HG03039 (cell line): ENCODE data around the gene SOBP.
"Not testable (repeated sequence)": the region's sequence is repeated elsewhere in the genome, so short reads cannot be mapped to it uniquely, and the experiment has no call there.

Source experiments
- ATAC-seq: cut with Tn5 transposase; IDR thresholded peaks from one replicate; pipeline ENCODE4 v1.9.1; 2021; ENCODE audit warnings: mild to moderate bottlenecking, moderate library complexity; ENCODE audit not compliant: unreplicated experiment

Gene SOBP

DNA sequence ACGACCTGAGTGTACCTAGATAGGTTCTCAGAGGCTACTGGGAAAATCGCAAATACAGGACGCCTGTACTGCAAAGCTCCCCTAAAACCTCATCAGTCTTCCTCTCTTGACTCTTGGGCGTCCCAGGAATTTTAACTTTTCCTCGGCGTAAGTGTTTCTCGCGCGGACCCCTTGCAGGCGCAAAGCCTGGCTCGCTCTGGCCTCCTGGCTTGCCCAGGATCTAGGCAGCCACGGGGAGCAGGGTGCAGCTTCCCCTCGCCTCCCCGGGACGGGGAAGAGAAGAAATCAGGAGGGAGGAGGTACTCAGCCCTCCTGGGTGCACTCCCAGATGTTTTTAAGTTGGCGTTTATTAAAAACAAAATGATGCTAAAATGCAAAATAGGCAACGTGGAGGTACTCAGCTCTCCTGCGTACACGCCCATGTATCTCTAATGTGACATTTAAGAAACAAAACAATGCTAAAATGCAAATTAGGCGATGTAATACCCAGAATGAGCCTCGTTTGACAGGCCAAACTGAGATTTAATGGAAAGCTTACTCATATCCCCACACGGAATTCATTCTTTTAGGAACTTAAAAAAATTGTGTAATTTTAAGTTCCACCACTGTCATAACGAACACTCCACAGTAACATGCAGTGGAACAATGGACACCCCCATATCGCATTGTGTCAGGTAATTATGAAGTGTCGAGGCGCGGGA is 1.6 kb upstream of the SOBP start:
- ATAC-seq, result no peak

DNA sequence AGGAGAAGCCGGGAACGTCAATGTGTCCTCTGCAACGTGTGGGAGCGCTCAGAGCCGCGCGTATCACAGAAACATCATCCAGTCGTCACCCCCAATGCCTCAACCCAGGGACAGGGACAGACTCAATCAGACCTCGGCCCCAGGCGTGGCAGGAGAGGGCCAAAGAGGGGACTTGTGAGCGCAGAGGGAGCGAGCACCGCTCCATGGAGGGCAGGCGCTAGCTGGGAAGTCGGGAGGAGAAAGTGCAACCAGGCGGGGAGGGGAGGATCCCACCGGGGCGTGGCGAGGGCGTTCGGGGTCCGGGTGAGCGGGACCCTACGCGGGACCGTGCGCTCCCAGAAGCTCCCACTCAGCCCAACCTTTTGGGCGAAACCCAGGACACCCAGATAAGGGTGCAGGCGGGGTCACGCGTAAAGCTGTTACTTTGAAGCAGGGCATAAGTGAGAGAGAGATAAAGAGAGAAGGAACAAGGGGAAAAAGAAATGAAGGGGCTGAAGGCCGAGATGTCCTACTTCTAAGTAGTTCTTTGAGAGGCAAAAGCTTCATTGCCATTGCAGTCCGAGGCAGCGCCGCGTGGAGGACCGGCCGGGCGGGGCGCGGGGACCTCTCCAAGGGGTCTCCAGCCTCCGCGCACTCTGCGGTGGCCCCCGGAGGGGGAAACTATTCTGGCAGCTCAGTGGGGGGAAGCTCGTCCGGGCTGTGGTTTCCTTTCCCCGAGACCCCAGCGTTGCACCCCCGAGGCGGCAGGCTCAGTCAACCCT is 862 bp upstream of the SOBP start:
- ATAC-seq, result no peak

DNA sequence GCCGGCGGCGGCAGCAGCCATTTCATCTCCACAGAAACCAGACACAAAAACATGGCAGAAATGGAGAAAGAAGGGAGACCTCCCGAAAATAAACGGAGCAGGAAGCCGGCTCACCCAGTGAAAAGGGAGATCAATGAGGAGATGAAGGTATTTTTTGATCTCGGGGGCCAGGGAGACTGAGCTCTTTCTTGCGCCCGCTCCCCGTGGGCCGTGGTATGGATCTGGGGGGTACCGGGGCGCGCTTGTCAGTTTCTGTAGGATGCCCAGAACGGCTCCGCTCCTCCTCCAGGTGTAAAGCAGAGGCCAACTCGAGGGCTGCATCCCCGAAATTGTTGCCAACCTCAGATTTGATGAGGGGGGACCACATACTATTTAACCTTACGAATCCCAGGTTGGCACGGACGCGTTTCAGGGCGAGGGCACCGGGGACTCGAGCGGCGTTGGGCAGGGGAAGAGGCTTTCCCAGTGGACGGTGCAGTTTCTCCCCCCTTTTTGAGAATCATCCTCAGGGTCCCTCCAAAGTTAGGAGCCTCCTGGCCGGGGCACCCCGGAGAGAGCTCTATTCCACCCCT is 735 bp downstream of the SOBP start:
- no peak for ATAC-seq

DNA sequence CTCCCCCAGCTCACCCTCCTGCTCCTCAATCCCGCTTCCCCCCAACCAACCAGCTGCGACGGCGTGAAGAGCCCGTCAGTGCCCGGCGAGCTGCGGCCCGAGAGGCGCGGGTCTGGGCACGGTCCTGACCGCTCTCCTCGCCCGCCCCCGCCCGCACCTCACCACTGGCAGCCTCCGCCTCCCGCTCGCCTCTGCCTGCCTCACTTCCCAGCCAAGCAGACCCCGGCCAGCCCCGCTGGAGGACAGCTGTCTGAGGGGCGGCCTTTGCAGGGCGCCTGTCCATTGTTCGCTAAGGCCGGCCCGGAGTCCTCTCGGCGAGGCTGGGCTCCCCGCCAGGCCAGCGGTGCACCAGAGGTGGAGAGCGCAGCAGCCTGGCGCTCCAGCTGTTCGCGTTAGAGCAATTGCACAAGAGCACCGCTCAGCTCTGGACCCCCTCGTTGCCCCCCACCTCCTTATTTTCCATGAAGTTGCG is 1.3 kb downstream of the SOBP start:
- no peak for ATAC-seq

DNA sequence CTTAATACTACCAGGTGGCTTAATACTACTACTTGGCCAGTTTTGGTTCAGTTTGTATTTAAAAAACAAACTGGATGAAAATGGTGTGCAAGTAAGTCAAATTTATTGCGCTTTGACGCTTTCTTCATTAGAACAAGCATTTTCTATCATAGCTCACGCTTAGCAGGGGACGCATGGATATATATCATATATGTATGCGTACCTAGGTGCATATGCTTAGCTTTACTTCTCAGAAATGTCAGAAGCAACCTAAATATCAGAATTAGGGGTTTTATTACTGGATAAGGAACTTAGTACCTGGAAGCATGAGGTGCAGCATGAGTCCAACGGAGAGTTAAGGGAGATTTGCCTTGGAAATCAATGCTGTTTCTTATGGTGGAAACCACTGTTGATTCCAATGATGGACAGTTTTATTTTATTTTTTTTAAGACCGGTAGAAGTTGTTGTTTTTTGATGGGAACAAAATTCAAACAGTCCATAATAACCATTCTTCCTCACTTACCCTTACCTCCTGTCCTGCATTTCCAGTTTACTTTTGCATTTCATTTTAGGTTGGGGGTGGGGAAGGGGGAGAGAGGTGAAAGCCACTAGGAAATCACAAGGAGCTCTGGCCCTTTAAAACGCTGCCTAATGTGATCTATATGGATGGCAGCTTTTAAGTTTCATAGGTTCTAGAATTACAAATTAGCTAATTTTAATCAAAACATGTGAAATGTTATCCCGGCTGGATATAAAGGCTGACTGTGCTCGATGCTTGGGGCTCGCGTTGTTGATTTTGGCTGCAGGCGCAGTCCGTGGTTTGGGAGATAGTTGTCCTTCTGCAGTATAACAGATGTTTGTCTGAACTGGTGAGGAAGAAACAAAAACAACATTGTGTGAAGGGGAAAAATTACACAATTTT is 2.1 kb downstream of the SOBP start:
- no peak for ATAC-seq

DNA sequence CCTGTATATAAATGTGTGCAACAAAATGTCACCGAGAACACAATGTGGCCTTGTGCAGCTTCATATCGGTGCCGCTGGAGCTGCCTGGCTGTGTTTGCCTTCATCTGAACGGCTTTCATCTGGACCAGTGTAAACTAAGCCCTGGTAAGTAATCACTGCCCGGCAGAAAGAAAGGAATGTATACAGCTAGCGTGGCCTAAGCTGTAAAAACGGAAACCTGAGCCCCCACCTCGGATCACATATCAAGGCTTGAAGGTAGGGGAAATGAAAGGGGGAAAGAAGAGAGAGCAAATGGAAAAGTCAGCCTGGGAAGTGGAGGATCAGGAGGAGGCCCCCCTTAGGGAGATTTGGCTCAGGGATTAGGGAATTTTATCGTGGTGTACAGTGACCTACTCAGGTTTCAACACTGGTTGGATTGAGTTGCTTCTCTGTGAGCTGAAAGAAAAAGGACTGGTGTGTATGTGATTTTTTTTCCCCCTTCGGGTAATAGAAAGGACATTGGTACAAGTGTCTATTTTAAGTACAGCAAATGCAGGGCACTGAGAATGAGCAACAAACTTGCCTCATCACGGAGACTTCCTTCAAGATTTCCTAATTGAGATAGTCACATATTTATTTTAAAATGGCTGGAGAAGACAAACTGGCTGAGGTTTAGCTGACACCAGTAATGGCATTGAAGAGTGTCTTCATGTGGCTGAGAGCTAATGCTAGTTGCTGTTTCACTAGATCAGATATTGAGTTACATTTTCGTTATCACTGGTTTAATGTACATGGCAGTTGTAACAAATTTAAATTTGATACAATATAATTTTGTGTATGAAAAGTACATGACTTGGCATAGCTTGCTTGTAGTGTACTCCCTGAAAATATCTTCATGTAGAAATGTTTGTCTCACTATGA is 3.5 kb downstream of the SOBP start:
- no peak for ATAC-seq

DNA sequence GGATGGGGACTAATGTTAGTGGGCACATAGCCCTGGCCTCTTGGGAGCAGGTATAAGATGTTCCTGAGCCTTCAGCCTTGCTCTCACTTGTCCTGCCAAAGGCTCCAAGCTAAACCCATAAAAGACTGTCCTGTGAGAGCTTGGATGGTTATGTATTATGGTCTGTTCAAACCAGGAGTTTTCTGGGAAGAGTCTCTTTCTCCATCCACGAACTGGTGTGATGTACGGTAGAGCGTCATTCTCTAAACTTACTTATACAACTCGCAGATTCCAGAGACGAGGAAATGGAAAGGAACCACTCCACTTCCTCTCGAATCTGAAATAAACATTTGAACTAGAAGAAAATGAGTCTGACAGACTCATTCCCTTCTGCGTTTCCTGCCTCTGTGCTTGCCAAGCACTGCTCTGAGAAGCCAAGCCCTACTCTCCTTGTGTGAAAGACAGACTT is 5.3 kb downstream of the SOBP start:
- no peak for ATAC-seq

DNA sequence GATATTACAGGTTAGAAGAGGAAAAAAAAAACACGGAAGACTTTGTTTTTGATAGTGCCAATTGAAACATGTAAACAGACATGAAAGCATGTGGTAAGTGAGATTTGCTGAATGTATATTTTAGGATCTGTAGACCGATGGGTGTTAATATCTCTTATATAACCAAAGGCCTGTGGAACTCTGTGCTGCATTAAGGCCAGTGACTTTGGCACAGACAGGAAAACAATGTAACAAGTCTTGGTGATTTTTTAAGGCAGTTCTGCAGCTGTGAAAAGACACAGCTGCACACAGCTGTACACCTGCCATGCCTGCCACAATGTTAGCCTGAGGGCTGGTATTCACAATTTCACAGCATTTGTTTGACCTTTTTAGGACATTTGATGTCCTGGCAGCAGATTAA is 6.1 kb downstream of the SOBP start:
- no peak for ATAC-seq

DNA sequence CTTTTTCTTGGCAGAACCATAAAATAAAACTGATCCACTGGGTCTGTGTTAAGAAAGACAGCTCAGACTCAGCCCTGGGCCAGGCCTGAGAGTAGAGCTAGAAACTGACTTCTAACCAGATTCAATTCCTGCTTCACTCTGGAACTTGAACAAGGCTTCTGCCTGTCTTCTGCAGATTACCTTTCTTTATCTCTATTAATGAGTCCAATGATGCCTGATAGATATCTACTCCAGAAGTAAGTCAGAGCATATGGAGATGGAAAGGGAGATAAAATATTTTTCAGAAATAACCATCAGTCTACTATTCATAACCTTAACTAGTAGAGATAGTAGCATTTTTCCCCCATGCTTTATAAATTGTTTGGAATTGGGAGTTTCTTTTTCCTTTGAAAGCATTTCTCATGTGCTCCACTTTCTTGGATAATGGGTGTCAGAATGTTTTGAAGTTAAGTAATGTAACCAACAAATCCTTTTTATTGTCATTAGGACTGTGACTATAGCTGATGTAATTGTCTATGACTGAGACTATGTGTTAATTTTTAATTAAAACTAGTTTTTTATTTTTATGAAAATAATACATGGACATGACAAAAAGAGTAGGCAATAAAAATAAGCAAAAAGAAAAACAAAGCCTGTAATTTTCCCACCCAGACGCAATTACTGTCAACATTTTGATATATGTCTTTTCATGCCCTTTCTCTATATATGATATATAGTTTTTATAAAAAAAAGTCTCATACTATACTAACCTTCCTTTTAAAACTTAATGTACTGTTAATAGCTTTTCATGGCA is 7.2 kb downstream of the SOBP start:
- no peak for ATAC-seq

DNA sequence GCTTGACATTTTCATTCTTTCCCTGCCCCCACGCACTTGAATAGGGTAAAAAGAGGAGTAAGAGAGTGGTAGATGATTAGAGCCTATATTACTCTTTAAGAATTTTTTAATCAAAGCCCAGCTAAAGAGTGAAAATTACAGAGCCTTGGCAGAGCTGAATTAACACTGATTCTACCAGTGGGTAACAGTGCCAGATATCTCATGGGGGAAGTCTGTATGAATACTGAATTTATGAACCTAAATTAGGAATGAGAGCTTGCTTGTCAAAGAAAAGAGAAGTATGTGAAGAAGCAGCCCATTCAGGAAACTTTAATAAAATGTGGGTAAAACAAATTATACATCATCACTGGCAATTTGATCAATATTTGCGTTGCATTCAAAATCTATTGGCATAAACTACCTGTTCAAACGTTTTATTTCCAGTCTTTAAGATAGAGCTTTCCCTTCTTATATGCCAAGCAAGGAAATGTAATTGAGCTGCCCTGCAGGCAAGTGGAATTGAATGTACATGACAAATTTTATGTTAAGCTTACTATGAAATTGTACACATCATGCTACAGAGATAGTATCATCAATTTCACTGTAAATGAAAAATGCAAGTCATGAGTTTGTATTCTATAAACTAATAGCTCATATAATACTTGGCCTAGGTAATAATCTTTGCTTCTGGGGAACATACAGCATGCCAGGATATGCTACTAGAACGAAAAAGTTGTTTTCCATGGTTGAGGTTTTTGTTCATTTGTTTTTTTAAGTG is 14.5 kb downstream of the SOBP start:
- no peak for ATAC-seq

DNA sequence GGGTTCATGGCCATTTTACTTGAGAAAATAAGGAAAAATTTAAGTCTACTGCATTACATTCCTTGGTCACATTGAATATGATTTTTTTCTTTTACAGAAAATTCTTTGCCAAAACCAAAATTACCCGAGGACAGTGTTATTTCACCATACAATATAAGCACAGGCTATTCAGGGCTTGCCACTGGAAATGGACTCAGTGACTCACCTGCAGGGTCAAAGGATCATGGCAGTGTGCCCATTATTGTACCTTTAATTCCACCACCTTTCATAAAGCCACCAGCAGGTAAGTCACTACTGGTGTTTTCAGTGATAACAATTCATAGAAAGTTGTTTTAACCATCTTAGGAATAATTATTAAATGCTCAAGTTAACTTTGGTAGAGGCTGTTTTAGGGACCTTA is 16.2 kb downstream of the SOBP start:
- no peak for ATAC-seq

DNA sequence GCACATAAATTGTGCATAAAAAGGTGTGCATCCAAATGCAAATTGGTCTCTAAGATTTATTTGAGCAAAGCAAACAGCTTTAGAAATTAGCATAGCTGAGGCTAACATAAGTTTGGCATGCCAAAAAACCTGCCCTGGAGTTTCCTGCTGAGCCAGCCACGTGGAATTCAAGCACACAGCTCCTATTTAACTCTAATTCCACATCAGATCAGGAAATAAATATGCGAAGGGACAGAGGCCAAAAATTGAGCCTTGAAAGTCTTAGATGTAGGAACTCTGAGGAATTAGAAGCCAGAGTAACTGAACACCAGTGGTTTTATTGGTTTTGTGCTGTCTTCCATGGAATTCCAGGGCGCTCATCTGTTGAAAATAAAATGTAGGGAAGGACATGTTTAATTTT is 19.6 kb downstream of the SOBP start:
- no peak for ATAC-seq

DNA sequence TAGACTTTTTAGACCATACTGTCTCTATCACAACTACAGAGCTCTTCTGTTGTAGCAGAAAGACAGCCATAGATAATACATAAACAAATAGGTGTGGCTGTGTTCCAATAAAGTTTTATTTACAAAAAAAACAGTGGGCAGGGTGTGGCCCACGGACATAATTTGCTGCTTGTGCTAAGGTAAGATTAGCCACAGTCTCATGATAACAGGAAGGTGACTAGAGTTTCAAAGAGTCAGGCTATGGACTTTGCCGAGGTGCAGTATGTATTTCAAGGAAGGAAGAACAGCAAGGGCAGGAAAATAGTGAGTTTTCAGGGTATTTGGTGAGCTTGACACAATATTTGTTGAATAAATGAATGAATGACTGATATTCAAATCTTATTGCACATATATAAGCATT is 20.2 kb downstream of the SOBP start:
- no peak for ATAC-seq

DNA sequence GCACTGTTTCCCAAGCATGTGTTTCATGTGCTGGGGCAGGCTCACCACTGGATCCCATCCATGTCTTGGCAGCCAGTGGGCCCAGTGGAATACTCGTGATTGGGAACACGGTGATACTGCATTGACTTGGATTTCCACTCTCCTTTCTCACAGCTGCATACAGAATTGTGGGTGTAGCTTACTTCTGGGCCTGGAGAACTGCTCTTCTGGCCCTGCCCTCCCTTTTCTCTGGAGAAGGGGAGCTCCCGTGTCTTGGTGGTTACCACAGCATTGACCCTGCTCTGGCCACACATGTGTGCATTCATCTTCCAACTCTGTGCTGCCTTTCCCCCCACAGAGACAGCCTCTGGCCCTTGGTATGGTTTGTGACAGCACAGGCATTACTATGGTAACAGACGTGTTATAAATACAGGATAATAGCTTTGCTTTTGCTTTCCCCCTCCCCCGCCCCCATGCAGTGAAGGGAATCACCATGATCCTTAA is 21.6 kb downstream of the SOBP start:
- no peak for ATAC-seq

DNA sequence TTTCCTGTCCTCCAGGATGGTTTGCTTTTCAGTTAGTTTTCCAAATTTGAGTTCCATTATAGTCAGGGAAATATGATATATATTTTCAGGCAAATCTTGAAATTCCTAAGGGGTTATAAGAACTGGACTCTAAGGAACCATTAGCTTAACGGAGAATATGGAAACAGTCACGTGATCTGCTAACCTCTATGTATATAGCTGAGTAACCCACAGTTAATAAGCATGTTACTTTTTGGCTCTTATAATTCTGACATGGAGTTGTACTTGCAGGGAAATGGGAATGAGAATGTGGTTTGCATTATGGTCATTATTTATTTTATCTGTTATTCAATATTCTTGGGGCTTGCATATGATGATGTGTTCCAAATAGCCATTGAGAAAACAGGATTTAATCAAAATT is 23.3 kb downstream of the SOBP start:
- ATAC-seq, result no peak

DNA sequence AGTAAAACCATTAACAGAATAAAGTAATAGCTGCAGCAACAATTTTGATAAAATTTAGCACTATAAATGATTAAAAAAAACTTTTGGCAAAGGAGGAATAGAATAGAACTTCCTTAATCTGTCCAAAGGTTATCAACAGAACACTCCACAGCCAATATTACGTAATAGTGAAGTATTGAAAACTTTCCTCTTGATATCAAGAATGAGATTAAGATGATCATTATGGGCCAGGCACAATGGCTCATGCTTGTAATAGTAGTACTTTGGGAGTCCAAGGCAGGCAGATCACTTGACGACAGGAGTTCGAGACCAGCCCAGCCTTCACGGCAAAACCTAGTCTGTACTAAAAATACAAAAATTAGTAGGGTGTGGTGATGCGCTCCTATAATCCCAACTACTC is 26.0 kb downstream of the SOBP start:
- no peak for ATAC-seq

DNA sequence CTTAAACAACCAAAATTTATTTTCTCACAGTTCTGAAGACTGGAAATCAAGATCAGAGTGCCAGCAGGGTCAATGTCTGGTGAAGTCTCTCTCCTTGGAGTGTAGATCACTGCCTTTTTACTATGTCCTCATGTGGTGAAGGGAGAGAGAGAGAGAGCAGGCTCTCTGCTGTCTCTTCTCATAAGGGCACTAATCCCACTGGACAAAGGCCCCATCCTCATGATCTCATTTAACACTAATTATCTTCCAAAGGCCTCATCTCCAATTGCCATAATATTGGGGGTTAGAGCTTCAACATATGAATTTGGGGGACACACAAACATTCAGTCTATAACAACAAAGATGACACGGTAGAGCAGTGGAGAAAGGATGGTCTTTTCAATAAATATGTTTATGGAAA is 27.4 kb downstream of the SOBP start:
- ATAC-seq, result no peak

DNA sequence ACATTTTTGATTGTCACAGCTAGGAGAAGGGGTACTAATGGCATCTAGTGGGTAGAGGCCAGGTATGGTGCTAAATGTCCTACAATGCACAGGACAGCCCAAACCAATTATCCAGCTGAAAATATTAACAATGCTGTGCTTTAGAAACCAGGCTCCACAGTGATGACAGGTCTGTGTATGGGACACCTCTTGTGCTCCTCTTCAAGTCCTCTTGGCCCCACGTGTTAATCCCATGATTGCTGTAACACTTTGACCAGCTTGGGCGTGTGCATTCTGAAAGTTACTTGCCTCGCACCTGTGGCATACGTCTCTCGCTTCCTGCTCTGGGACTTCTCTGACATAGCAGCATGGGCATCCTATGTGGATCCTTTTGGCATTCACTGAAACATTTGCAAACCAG is 29.3 kb downstream of the SOBP start:
- not testable (repeated sequence) for ATAC-seq
